Stimulated activated memory B cell treated with anti-CD40 and anti-IgM and Interleukin-4, amounts not matched to agents 10 μg/mL and 1 μg/mL and 100 μg/mL, for 72 hours (primary cell): ENCODE results near the gene HCRTR1.

Experiments used
- ATAC-seq: fragments of 150-1000 bp; cut with Tn5 transposase; 2 replicates; pipeline ENCODE4 v1.10.0; 2021
- H3K27ac Mint-ChIP-seq: one replicate; pipeline ENCODE4 v1.8.0; 2022; ENCODE audit warnings: mild to moderate bottlenecking, mixed read lengths
- H3K27me3 Mint-ChIP-seq: one replicate; pipeline ENCODE4 v1.8.0; 2022; ENCODE audit warnings: mixed read lengths
- H3K36me3 Mint-ChIP-seq: one replicate; pipeline ENCODE4 v1.8.0; 2022; ENCODE audit warnings: mixed read lengths
- H3K4me1 Mint-ChIP-seq: one replicate; pipeline ENCODE4 v1.8.0; 2022; ENCODE audit warnings: mixed read lengths
- H3K4me3 Mint-ChIP-seq: one replicate; pipeline ENCODE4 v1.8.0; 2022; ENCODE audit warnings: mild to moderate bottlenecking, moderate library complexity, mixed read lengths
- H3K9me3 Mint-ChIP-seq: one replicate; pipeline ENCODE4 v1.8.0; 2022; ENCODE audit warnings: mixed read lengths

HCRTR1 gene

GRCh38 chr1:31609514-31610118 is 7.9 kb upstream of the HCRTR1 start:
- Mint-ChIP-seq H3K4me1 (peaks cover 10% of the 10 kb centered on the region), H3K27me3 (no peaks in the 10 kb centered on the region), H3K36me3 (no peaks in the 10 kb centered on the region), H3K9me3 (peaks cover 3% of the 10 kb centered on the region), H3K27ac (no peak overlapping the region), H3K4me3 (no peak overlapping the region)
- ATAC-seq, result no peak

GRCh38 chr1:31614414-31615005 is 3.0 kb upstream of the HCRTR1 start:
- Mint-ChIP-seq H3K4me3 (no peak overlapping the region), H3K4me1 (peaks cover 22% of the 10 kb centered on the region), H3K27ac (no peak overlapping the region), H3K27me3 (peaks cover 39% of the 10 kb centered on the region), H3K9me3 (no peaks in the 10 kb centered on the region), H3K36me3 (no peaks in the 10 kb centered on the region)
- ATAC-seq, result no peak

GRCh38 chr1:31615414-31615813 is 2.1 kb upstream of the HCRTR1 start:
- Mint-ChIP-seq H3K27ac (no peak overlapping the region), H3K4me1 (peaks cover 26% of the 10 kb centered on the region), H3K27me3 (peaks cover 45% of the 10 kb centered on the region), H3K9me3 (no peaks in the 10 kb centered on the region), H3K36me3 (no peaks in the 10 kb centered on the region), H3K4me3 (no peak overlapping the region)
- no peak for ATAC-seq

- no peak for ATAC-seq
- Mint-ChIP-seq H3K4me3 (no peak overlapping the region), H3K36me3 (no peaks in the 10 kb centered on the region), H3K27me3 (peaks cover 45% of the 10 kb centered on the region), H3K4me1 (peaks cover 26% of the 10 kb centered on the region), H3K9me3 (no peaks in the 10 kb centered on the region), H3K27ac (no peak overlapping the region)
Observed at GRCh38 chr1:31615939-31616338, 1.6 kb upstream of the HCRTR1 start.

- peak; percentile 63 for ATAC-seq
- Mint-ChIP-seq H3K4me1 (peaks cover 26% of the 10 kb centered on the region), H3K4me3 (peak overlapping the region; percentile 24), H3K27me3 (peaks cover 45% of the 10 kb centered on the region), H3K36me3 (no peaks in the 10 kb centered on the region), H3K9me3 (no peaks in the 10 kb centered on the region), H3K27ac (no peak overlapping the region)
Observed at GRCh38 chr1:31617916-31618746, 642 bp downstream of the HCRTR1 start.

- Mint-ChIP-seq H3K4me3 (no peak overlapping the region), H3K4me1 (peaks cover 35% of the 10 kb centered on the region), H3K27me3 (peaks cover 45% of the 10 kb centered on the region), H3K27ac (no peak overlapping the region), H3K9me3 (no peaks in the 10 kb centered on the region), H3K36me3 (peaks cover 10% of the 10 kb centered on the region)
- ATAC-seq, result peak; percentile 49
Observed at GRCh38 chr1:31618916-31619846, 1.7 kb downstream of the HCRTR1 start.

- H3K27me3 Mint-ChIP-seq, result peaks cover 38% of the 10 kb centered on the region
- peaks cover 19% of the 10 kb centered on the region for H3K36me3 Mint-ChIP-seq
- no peak overlapping the region for H3K27ac Mint-ChIP-seq
- no peak for ATAC-seq
- peaks cover 52% of the 10 kb centered on the region for H3K4me1 Mint-ChIP-seq
- H3K4me3 Mint-ChIP-seq, result no peak overlapping the region
- no peaks in the 10 kb centered on the region for H3K9me3 Mint-ChIP-seq
Observed at GRCh38 chr1:31620631-31621497, 3.4 kb downstream of the HCRTR1 start.

- no peak for ATAC-seq
- H3K27me3 Mint-ChIP-seq, result peaks cover 32% of the 10 kb centered on the region
- no peak overlapping the region for H3K4me3 Mint-ChIP-seq
- no peaks in the 10 kb centered on the region for H3K9me3 Mint-ChIP-seq
- peaks cover 52% of the 10 kb centered on the region for H3K4me1 Mint-ChIP-seq
- H3K27ac Mint-ChIP-seq, result no peak overlapping the region
- H3K36me3 Mint-ChIP-seq, result peaks cover 19% of the 10 kb centered on the region
Observed at GRCh38 chr1:31621498-31621820, 4.0 kb downstream of the HCRTR1 start.

- no peak for ATAC-seq
- no peak overlapping the region for H3K27ac Mint-ChIP-seq
- peaks cover 26% of the 10 kb centered on the region for H3K27me3 Mint-ChIP-seq
- peaks cover 24% of the 10 kb centered on the region for H3K36me3 Mint-ChIP-seq
- no peaks in the 10 kb centered on the region for H3K9me3 Mint-ChIP-seq
- no peak overlapping the region for H3K4me3 Mint-ChIP-seq
- H3K4me1 Mint-ChIP-seq, result peaks cover 51% of the 10 kb centered on the region
Observed at GRCh38 chr1:31621847-31622730, 4.6 kb downstream of the HCRTR1 start.

- Mint-ChIP-seq H3K27ac (peak overlapping the region; percentile 47), H3K27me3 (peaks cover 17% of the 10 kb centered on the region), H3K4me3 (no peak overlapping the region), H3K9me3 (no peaks in the 10 kb centered on the region), H3K4me1 (peaks cover 50% of the 10 kb centered on the region), H3K36me3 (peaks cover 35% of the 10 kb centered on the region)
- ATAC-seq, result no peak
Observed at GRCh38 chr1:31623365-31623764, 5.9 kb downstream of the HCRTR1 start.

- no peak overlapping the region for H3K4me3 Mint-ChIP-seq
Observed at GRCh38 chr1:31624309-31624708, 6.8 kb downstream of the HCRTR1 start.

GRCh38 chr1:31624731-31625514 is 7.4 kb downstream of the HCRTR1 start:
- Mint-ChIP-seq H3K36me3 (peaks cover 51% of the 10 kb centered on the region), H3K27ac (peak overlapping the region; percentile 47), H3K27me3 (peaks cover 2% of the 10 kb centered on the region), H3K9me3 (no peaks in the 10 kb centered on the region), H3K4me1 (peaks cover 36% of the 10 kb centered on the region), H3K4me3 (no peak overlapping the region)
- peak; percentile 34 for ATAC-seq

More at GRCh38 chr1:31624309-31624708, 6.8 kb downstream of the HCRTR1 start:
- ATAC-seq, result peak; percentile 76
- Mint-ChIP-seq H3K9me3 (no peaks in the 10 kb centered on the region), H3K27me3 (peaks cover 8% of the 10 kb centered on the region), H3K27ac (peak overlapping the region; percentile 47), H3K36me3 (peaks cover 45% of the 10 kb centered on the region), H3K4me1 (peaks cover 42% of the 10 kb centered on the region)
